Measurements from ENCODE around the gene TMEM14A.

DNA sequence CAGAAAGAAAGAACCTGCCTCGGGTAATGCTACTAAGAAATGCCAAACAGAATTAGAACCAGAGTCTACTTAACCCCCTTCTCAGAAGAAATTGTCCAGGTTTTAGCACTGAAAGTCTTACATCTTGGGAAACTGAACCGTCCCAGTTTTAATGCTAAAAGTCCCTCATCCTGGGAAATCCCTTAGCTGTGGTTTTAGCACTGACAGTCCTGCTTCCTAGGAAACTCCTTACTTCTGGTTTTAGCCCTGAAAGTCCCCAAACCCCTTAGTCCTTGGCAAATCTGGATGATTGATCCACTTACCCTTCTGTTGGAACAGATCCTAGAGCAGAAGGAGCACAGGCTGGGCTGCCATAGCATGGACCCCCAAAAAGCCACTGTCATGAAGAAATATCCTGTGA lies 4.8 kb upstream of the TMEM14A start:
- TF ChIP-seq, protein P1, sequence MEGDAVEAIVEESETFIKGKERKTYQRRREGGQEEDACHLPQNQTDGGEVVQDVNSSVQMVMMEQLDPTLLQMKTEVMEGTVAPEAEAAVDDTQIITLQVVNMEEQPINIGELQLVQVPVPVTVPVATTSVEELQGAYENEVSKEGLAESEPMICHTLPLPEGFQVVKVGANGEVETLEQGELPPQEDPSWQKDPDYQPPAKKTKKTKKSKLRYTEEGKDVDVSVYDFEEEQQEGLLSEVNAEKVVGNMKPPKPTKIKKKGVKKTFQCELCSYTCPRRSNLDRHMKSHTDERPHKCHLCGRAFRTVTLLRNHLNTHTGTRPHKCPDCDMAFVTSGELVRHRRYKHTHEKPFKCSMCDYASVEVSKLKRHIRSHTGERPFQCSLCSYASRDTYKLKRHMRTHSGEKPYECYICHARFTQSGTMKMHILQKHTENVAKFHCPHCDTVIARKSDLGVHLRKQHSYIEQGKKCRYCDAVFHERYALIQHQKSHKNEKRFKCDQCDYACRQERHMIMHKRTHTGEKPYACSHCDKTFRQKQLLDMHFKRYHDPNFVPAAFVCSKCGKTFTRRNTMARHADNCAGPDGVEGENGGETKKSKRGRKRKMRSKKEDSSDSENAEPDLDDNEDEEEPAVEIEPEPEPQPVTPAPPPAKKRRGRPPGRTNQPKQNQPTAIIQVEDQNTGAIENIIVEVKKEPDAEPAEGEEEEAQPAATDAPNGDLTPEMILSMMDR (optimal IDR thresholded peaks at IDR 0.05 in 1 of 3, IDR thresholded peaks at IDR 0.05 in 1 of 3, conservative IDR thresholded peaks at IDR 0.05 in 1 of 3; ENCODE audit: extremely low read depth in 1 of 3, insufficient read depth in 2 of 3, low read length in 3 of 3) = no peak
- TF ChIP-seq EZH2 (IDR thresholded peaks at IDR 0.05; ENCODE audit: low read length) = no peak

Data from keratinocyte (primary cell).